IPS-18c (cell line): ENCODE data around the gene LPP.

Source experiments
- H3K4me3 ChIP-seq: 2 replicates; pipeline ENCODE4 v1.7.0; 2013; ENCODE audit warnings: low read depth, mild to moderate bottlenecking, low read length, moderate library complexity; ENCODE audit not compliant: insufficient read depth
- H3K9me3 ChIP-seq: one replicate; pipeline ENCODE4 v1.6.1; 2013; ENCODE audit warnings: mild to moderate bottlenecking, low read length, moderate library complexity; ENCODE audit not compliant: control insufficient read depth, insufficient read depth

Gene LPP

GRCh38 chr3:188727052-188727451 is 573.1 kb downstream of the LPP start:
- Histone ChIP-seq H3K9me3 (no peaks in the 10 kb centered on the region), H3K4me3 (no peak overlapping the region)

- Histone ChIP-seq H3K4me3 (no peak overlapping the region), H3K9me3 (no peaks in the 10 kb centered on the region)
Measured at GRCh38 chr3:188728371-188728896, 574.5 kb downstream of the LPP start.

GRCh38 chr3:188729422-188729821 is 575.5 kb downstream of the LPP start:
- H3K9me3 ChIP-seq = no peaks in the 10 kb centered on the region
- H3K4me3 ChIP-seq = no peak overlapping the region

GRCh38 chr3:188734395-188734794 is 580.4 kb downstream of the LPP start:
- H3K4me3 ChIP-seq = no peak overlapping the region
- H3K9me3 ChIP-seq = no peaks in the 10 kb centered on the region

- Histone ChIP-seq H3K4me3 (no peak overlapping the region), H3K9me3 (no peaks in the 10 kb centered on the region)
Measured at GRCh38 chr3:188739511-188739910, 585.6 kb downstream of the LPP start.

- H3K4me3 ChIP-seq = no peak overlapping the region
Measured at GRCh38 chr3:188740010-188740409, 586.1 kb downstream of the LPP start.

GRCh38 chr3:188742755-188743550 is 589.0 kb downstream of the LPP start:
- H3K9me3 ChIP-seq = no peaks in the 10 kb centered on the region
- H3K4me3 ChIP-seq = no peak overlapping the region

More at GRCh38 chr3:188740010-188740409, 586.1 kb downstream of the LPP start:
- H3K9me3 ChIP-seq = no peaks in the 10 kb centered on the region

GRCh38 chr3:188744166-188744565 is 590.2 kb downstream of the LPP start:
- no peaks in the 10 kb centered on the region for H3K9me3 ChIP-seq
- H3K4me3 ChIP-seq = no peak overlapping the region

GRCh38 chr3:188745031-188745430 is 591.1 kb downstream of the LPP start:
- H3K4me3 ChIP-seq = no peak overlapping the region
- no peaks in the 10 kb centered on the region for H3K9me3 ChIP-seq

GRCh38 chr3:188746291-188746783 is 592.4 kb downstream of the LPP start:
- Histone ChIP-seq H3K9me3 (no peaks in the 10 kb centered on the region), H3K4me3 (no peak overlapping the region)

- no peak overlapping the region for H3K4me3 ChIP-seq
- H3K9me3 ChIP-seq = no peaks in the 10 kb centered on the region
Measured at GRCh38 chr3:188747489-188747888, 593.5 kb downstream of the LPP start.

- Histone ChIP-seq H3K4me3 (no peak overlapping the region), H3K9me3 (no peaks in the 10 kb centered on the region)
Measured at GRCh38 chr3:188749010-188749617, 595.2 kb downstream of the LPP start.

GRCh38 chr3:188749830-188750229 is 595.9 kb downstream of the LPP start:
- H3K4me3 ChIP-seq = no peak overlapping the region
- H3K9me3 ChIP-seq = no peaks in the 10 kb centered on the region

GRCh38 chr3:188750617-188751016 is 596.7 kb downstream of the LPP start:
- H3K4me3 ChIP-seq = no peak overlapping the region
- H3K9me3 ChIP-seq = no peaks in the 10 kb centered on the region

GRCh38 chr3:188752850-188753249 is 598.9 kb downstream of the LPP start:
- H3K4me3 ChIP-seq = no peak overlapping the region
- no peaks in the 10 kb centered on the region for H3K9me3 ChIP-seq

GRCh38 chr3:188754267-188754666 is 600.3 kb downstream of the LPP start:
- Histone ChIP-seq H3K9me3 (no peaks in the 10 kb centered on the region), H3K4me3 (no peak overlapping the region)

GRCh38 chr3:188756241-188756640 is 602.3 kb downstream of the LPP start:
- H3K4me3 ChIP-seq = no peak overlapping the region
- H3K9me3 ChIP-seq = no peaks in the 10 kb centered on the region

- Histone ChIP-seq H3K9me3 (no peaks in the 10 kb centered on the region), H3K4me3 (no peak overlapping the region)
Measured at GRCh38 chr3:188759336-188760005, 605.5 kb downstream of the LPP start.
